ENCODE results near the gene SEMA3E. TPM values are rescaled to one million over a fixed set of nuclear protein-coding genes. Genes with fewer than 3 reads are reported as not detected.

The SEMA3E gene
- total and polyA plus RNA-seq, 8 donors = 0.19 to 9.2 (median 0.93) TPM; not detected in 1

DNA sequence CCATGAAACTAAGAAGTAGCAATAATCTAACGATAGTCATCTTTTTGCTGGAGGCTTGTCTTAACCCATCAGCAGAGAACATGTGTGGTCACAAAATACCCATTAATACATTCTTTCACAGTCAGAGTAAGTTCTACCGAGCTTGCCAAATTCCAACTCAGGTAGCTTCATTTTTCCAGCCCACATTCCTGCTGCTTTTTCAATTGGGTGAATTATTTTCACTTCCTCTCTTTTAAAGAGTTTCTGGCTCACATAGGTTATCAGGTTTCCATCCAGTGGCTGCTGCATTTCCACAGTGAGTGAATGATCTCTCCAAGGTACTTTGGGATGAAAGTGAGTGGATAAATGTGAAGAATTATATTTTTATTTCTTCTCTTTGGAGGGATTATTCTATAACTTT, 233.1 kb downstream of the SEMA3E start:
- H3K27ac ChIP-seq = no peak overlapping the region
- DNase-seq = no peak
- intact Hi-C loops (cut with DNase I; ENCODE audit: low total_unique reads) = no loop called here
- TF ChIP-seq, protein P1, sequence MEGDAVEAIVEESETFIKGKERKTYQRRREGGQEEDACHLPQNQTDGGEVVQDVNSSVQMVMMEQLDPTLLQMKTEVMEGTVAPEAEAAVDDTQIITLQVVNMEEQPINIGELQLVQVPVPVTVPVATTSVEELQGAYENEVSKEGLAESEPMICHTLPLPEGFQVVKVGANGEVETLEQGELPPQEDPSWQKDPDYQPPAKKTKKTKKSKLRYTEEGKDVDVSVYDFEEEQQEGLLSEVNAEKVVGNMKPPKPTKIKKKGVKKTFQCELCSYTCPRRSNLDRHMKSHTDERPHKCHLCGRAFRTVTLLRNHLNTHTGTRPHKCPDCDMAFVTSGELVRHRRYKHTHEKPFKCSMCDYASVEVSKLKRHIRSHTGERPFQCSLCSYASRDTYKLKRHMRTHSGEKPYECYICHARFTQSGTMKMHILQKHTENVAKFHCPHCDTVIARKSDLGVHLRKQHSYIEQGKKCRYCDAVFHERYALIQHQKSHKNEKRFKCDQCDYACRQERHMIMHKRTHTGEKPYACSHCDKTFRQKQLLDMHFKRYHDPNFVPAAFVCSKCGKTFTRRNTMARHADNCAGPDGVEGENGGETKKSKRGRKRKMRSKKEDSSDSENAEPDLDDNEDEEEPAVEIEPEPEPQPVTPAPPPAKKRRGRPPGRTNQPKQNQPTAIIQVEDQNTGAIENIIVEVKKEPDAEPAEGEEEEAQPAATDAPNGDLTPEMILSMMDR (IDR thresholded peaks at IDR 0.05) = no peak
- TF ChIP-seq POLR2A (IDR thresholded peaks at IDR 0.05) (no peak), POLR2AphosphoS5 (IDR thresholded peaks at IDR 0.05) (no peak), EP300 (IDR thresholded peaks at IDR 0.05) (no peak)
- H3K4me1 ChIP-seq = peaks cover 0 to 6% (median 0%) of the 10 kb centered on the region in 4 donors
- 38 to 63% (median 60%) methylated on average over 2 of the region's 2 CpGs for WGBS, 5 donors
- H3K4me3 ChIP-seq = no peak overlapping the region
- no peaks in the 10 kb centered on the region for H3K36me3 ChIP-seq
- no peaks in the 10 kb centered on the region for H3K27me3 ChIP-seq
- H3K9me3 ChIP-seq = peaks cover 0 to 3% (median 0%) of the 10 kb centered on the region in 4 donors

DNA sequence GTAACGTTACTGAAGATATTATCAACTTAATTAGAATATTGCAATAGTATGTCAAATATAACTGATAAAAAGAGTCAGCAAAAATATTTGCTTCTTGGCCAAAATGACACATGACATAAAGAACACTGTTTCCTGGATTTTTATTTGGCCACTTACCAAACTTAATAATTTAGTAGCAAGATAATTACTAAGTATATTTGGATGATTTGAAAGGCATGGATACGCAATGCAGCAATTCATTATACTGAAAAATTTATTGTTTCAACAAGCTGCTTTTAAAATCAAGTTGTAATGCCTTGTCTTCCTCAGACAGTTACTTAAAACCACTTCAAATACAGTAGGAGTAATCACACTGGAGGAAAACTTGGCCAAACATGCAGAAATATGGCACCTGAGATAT, 234.0 kb downstream of the SEMA3E start:
- 12 to 39% (median 22%) methylated on average over 2 of the region's 2 CpGs for WGBS, 5 donors
- TF ChIP-seq, protein P1 (IDR thresholded peaks at IDR 0.05) = no peak
- TF ChIP-seq POLR2A (IDR thresholded peaks at IDR 0.05) = no peak
- TF ChIP-seq EP300 (IDR thresholded peaks at IDR 0.05) = no peak
- TF ChIP-seq POLR2AphosphoS5 (IDR thresholded peaks at IDR 0.05) = no peak
- no peak overlapping the region for H3K4me3 ChIP-seq
- H3K27ac ChIP-seq = no peak overlapping the region
- peaks cover 0 to 6% (median 0%) of the 10 kb centered on the region in 4 donors for H3K4me1 ChIP-seq
- peaks cover 0 to 3% (median 0%) of the 10 kb centered on the region in 4 donors for H3K9me3 ChIP-seq
- intact Hi-C loops (cut with DNase I; ENCODE audit: low total_unique reads) = loop anchor here (5.0 kb wide), 1 partner anchor 242 kb away; no protein-coding TSS in a partner anchor
- no peaks in the 10 kb centered on the region for H3K27me3 ChIP-seq
- no peaks in the 10 kb centered on the region for H3K36me3 ChIP-seq
- DNase-seq = no peak

DNA sequence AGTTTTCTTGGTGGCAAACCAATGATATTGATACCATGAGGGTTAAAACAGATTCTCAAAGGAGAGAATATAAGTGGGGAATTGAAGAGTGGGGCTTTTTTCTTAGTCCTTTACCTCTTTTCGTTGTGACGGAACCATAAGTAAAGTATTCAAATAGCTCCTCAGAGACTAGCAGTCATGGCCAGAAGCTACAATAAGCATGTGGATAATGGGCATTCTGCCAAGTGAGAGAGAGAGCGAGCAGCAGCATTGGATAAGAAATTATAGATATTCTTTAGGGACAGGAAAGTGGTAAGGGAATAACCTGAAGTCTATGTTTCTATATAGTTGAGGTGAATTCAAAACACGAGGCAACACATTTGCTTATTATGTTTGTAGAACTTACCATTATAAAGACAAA, 235.1 kb downstream of the SEMA3E start:
- intact Hi-C loops (cut with DNase I; ENCODE audit: low total_unique reads) = loop anchor here (5.0 kb wide), 1 partner anchor 243 kb away; no protein-coding TSS in a partner anchor
- H3K27me3 ChIP-seq = no peaks in the 10 kb centered on the region
- 13 to 39% (median 20%) methylated on average over 4 of the region's 4 CpGs for WGBS, 5 donors
- peak in 1 of 2 donors; percentile 60 for DNase-seq
- TF ChIP-seq EP300 (IDR thresholded peaks at IDR 0.05) (no peak), POLR2AphosphoS5 (IDR thresholded peaks at IDR 0.05) (no peak), POLR2A (IDR thresholded peaks at IDR 0.05) (no peak)
- TF ChIP-seq, protein P1 (IDR thresholded peaks at IDR 0.05) = no peak
- no peaks in the 10 kb centered on the region for H3K36me3 ChIP-seq
- H3K4me3 ChIP-seq = no peak overlapping the region
- H3K27ac ChIP-seq = no peak overlapping the region
- H3K4me1 ChIP-seq = peaks cover 0 to 6% (median 0%) of the 10 kb centered on the region in 4 donors
- peaks cover 0 to under 1% (median 0%) of the 10 kb centered on the region in 4 donors for H3K9me3 ChIP-seq

DNA sequence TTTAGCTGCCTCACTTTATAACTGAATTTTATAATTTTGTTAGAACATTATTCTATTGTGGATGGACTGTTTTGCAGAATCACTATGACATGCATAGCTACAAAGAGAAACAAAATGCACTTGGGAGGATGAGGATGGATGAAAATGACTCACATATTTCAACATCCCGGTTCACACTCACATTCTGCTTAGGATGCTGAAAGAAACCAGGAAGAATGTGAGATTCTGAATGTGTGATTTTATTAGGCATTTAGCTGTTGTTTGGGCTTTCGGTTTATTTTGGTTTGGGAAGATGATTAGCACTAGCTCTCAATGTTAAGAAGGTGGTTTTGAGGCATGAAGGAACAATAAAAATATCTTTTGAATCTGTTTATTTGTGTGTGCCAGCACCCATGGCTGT, 235.5 kb downstream of the SEMA3E start:
- Histone ChIP-seq H3K36me3 (no peaks in the 10 kb centered on the region), H3K4me3 (no peak overlapping the region), H3K9me3 (no peaks in the 10 kb centered on the region), H3K27me3 (no peaks in the 10 kb centered on the region), H3K4me1 (peaks cover 0 to 6% (median 0%) of the 10 kb centered on the region in 4 donors), H3K27ac (no peak overlapping the region)
- no peak for TF ChIP-seq EP300 (IDR thresholded peaks at IDR 0.05)
- no peak for TF ChIP-seq POLR2A (IDR thresholded peaks at IDR 0.05)
- TF ChIP-seq, protein P1 (IDR thresholded peaks at IDR 0.05) = no peak
- TF ChIP-seq POLR2AphosphoS5 (IDR thresholded peaks at IDR 0.05) = no peak
- DNase-seq = no peak
- WGBS, 5 donors = 67 to 80% (median 69%) methylated on average over 2 of the region's 2 CpGs
- intact Hi-C loops (cut with DNase I; ENCODE audit: low total_unique reads) = loop anchor here (5.0 kb wide), 1 partner anchor 244 kb away; no protein-coding TSS in a partner anchor
